HG03108 (cell line): Measurements from ENCODE around the gene SUGP1.

Experiments used
- ATAC-seq: cut with Tn5 transposase; IDR thresholded peaks from one replicate; pipeline ENCODE4 v1.9.1; 2021; ENCODE audit warnings: moderate library complexity; ENCODE audit not compliant: unreplicated experiment

SUGP1 gene

DNA sequence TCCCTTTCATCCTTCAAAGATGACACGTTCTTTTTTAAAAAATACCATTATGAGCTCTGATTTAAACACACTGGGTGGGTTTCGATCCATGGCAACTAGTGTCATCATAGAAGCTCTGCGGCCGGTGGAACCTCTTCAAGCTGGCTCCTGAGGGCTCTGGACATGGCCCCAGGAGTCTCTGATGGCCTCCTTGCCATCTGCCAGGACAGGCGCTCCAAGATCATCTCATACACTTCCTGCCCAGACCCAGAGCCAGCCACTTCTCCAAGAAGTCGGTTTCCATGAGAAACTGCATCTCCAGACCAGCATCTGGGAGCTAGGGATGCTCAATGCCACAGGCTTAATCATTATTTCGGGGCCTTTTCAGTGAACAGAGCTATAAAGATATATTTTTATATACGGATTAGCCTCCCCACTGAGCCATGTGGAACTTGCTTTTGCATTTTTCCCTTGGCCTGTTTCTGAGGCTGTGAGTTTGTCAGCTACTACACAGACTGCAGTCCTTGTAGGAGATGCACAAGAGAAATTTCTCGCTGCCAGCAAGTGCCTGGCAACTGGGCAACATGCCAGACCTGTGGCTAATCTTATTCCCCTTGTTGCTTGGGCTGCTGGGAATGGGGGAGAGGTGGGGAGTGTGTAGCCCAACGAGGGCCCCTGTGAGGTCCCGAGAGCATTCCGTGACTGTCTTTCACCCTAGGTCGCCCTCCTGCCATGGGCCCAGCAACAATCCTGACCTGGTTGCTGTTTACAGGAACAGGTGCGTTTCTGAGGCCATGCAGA is 15.9 kb downstream of the SUGP1 start:
- ATAC-seq: no peak

DNA sequence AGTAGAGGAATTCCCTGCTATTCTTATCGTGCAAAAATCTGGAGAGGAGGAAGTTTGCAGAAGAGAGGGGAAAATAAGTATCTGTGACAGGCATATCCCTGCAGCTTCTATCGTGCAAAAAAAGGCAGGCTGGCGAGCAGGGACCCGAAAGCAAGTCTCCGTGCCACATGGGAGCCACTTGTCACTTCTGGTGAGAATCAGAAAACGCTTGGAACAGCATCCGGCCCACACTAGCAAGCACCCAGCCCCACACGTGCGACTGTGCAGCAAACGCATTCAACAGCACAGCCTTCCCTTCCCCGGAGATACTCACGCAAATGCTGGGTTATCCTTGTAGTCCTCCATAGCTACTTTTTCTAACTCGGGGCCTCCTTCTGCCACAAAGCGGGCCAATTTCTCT is 16.9 kb downstream of the SUGP1 start:
- ATAC-seq: no peak

DNA sequence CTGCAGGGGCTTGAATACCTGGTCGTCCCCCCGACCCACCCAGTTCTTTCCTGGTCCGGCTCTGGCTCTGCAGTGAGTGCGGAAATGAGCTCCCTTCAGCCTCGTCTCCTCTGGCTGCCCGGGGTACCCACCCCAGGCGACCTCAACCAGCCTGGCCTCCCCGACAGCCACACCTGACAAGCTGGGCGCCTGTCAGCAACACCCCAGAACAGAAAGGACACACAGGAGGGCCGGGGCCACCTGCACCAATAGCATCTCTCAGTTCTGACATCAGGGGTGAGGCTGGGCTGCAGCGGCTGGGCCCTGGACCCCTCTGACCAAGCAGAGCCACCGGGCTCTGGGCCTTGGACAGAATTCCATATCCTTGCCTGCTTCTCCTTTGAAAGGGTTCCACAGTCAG is 19.7 kb downstream of the SUGP1 start:
- ATAC-seq: no peak

DNA sequence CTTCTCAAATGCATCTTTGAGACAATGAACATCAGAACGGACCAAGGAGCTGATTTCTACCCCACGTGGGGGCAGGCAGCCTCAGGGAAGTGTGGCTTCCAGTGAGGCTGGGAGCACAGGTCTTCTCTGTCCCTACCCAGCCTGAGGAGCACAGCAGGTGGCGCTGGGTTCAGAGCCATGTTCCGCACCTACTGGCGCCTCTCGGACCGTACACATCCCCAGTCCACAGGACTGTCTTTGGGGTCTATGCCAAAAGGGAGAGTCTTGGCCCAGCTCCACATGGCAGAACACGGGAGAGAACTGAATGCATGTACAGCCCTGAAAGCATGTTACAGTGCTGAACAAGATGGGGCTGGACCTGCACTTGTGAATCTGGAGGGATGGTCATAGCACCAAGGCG is 22.6 kb downstream of the SUGP1 start:
- no peak for ATAC-seq

DNA sequence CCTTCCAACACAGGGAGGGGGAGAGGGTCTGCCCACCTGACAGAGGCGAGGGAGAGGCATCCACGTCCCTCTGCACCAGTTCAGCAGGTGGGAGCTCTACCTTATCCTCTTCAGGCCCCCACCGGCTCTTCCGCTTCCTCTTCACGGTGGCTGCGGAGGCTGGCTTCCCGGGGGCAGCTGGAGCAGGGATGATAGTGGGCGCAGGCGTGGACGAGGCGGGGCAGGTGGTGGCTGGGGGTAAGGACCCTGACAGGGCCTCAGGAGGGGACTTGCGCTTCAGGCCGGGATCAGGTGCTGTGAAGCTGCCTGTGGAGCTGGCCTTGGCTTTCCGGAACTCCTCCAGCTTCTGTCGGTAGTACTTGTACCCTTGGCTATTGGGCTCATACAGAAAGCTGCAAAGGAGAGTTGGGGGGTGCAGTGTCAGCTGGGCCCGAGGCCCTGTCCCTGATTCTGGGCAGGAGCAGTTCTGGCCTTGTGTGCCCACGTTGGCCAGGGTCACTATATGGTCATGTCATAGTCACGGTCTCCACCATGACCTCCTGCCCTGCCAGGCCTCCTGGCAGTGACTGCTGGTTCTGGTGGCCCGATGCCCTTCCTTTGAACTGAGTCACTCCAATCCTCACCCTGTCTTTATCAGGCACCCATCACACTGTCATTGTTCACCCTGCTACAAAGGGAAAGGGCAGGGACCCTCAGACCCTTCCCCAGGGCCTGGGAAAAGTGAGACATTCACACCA is 23.2 kb downstream of the SUGP1 start:
- no peak for ATAC-seq

DNA sequence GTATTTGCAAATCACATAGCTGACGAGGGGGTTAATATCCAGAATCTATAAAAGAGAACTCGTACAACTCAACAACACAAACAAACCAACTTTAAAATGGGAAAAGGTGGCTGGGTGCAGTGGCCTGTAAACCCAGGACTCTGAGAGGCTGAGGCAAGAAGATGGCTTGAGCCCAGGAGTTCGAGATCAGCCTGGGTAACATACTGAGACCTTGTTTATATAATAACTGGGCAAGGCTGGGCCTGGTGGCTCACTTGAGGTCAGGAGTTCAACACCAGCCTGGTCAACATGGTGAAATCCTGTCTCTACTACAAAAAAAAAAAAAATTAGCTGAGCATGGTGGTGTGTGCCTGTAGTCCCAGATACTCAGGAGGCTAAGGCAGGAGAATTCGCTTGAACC is 25.4 kb downstream of the SUGP1 start:
- ATAC-seq: no peak

DNA sequence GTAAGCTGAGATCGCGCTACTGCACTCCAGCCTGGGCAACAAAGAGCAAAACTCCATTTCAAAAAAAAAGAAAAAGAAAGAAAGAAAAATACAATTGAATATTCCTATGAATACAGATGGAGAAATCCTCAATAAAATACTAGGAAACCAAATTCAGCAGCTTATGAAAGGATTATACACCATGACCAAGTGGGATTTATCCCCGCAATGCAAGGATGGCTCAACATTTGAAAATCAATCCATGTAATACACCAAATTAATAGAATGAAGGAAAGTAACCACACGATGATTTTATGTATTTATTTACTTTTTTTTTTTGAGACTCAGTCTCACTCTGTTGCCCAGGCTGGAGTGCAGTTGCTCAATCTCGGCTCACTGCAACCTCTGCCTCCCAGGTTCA is 27.7 kb downstream of the SUGP1 start:
- no peak for ATAC-seq

DNA sequence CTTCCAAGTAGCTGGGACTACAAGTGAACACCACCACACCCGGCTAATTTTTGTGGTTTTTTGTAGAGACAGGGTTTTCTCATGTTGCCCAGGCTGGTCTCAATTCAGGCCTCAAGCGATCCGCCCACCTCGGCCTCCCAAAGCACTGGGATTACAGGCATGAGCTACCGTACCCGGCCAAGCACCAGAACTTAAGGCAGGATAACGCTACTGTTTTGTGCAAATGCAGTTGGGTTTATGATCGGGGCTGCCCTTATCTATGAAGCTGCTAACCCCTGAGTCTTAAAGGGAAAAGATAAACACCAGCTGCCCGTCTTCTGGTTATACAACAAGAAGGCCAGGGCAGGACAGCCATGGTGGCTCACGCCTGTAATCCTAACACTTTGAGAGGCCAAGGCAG is 34.6 kb downstream of the SUGP1 start:
- no peak for ATAC-seq

DNA sequence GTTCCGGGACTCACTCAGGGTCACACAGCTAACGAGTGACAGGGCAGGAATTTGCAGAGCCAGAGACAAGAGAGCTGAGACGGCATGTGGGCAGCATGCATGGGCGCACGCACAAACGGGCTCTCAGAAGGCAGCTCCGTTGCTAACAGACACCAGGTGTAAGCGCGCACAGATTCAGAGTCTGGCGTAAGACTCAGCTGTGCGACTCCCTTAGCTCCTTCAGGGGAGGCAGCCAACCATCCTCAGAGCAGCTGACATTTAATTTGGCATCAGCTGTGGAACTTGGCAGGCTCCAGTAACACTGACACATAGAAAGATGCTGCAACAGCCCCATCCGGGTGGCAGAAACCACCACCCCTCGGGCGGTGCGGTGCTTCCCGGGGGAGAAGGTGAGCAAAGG is 39.7 kb downstream of the SUGP1 start:
- no peak for ATAC-seq

DNA sequence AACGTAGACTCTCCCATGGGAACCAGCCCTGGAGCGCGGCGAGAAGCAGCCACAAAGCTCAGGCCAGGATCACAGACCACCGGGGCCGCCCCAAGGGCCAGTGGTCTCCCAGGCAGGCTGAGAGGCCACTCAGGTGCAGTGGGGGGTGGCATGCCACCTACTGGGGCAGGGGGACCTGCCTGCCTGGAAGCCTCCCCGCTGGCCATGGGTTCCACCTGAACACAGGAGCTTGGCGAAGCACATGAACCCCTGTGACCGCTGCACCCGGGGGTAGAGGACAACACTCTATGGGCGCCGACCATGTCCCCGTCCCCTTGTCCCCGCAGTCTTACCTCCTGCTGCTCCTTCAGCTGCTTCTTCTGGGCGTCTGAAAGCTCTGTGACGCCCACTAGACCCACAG is 40.5 kb downstream of the SUGP1 start:
- ATAC-seq: no peak

DNA sequence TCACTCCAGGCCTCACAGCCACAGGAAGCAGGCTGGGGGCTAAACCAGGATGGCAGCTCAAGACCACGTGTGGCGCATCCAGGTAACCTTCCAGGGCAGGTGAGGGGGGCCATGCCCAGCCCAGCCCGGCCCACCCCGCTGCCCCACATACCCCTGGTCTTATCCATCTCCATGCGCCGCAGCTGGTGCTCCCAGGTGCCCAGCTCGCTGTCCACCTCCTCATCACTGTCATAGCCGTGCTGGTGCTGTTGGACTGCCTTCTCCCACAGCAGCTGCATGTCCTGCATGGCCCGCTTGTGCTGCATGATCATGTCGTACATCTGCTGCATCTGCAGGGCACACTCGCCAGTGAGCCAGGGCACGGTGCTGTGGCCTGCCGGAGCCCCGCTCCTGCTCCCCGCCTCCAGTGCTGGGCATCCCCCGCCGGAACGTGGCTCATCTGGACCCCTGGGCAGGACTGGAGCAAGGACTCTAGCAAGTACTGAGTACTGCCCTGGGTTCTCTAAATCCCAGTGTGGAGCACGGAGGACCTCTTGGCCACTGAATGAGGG is 41.2 kb downstream of the SUGP1 start:
- no peak for ATAC-seq

DNA sequence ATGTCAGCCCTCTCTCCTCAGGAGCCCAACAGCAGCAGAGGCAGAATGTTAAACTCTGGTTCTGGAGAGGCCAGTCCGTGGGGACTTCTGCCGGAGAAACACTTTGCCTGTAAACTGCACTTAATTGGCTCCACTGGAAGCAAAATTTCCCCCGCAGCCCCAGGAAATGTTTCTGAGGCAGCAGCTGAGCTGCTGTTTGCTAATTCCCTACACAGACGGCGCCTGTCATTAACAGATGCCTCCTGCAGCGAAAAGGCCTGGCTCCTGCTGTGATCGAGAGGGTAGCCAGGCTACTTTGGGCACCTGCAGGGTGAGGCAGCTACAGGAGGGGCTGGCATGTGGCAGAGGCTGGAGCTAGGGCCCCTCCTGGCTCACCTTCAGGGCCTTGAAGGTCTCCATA is 42.0 kb downstream of the SUGP1 start:
- ATAC-seq: no peak

DNA sequence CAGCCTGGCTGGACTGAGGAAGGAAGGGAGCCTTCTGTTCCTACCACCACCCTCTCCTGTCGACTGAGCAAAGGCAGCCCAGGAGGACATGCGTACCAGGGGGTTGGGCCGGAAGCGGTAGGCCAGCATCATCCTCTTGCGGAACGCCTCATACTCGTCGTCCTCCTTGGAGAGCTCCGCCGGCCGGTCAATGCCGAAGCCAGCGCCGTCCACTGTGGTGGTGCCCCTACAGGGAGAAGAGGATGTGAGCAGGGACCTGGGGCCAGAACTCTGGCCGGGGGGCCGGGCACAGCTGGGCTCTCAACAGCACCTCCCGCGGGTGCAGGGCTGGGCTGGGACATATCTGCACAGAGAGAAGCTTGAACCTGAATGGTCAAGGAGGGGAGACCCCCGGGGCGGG is 43.5 kb downstream of the SUGP1 start:
- ATAC-seq: no peak

DNA sequence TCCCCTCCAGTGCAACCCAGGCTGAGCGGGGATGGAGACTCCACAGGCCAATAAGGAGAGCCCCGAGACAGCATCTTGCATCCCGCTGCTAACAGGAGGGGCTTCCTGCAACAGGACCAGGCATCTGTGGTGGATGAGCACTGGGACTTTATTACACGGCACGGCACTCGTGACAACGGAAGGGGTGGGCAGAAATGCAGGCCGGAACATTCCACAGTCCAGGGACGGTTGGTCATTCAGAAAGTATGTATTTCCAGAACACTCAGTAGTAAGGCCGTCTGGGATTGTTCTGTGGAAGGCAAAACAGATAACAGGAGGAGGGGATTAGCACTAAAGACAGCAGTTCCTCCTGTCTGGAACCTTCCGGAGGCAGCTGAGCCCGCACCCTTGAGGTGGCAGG is 43.9 kb downstream of the SUGP1 start:
- no peak for ATAC-seq

DNA sequence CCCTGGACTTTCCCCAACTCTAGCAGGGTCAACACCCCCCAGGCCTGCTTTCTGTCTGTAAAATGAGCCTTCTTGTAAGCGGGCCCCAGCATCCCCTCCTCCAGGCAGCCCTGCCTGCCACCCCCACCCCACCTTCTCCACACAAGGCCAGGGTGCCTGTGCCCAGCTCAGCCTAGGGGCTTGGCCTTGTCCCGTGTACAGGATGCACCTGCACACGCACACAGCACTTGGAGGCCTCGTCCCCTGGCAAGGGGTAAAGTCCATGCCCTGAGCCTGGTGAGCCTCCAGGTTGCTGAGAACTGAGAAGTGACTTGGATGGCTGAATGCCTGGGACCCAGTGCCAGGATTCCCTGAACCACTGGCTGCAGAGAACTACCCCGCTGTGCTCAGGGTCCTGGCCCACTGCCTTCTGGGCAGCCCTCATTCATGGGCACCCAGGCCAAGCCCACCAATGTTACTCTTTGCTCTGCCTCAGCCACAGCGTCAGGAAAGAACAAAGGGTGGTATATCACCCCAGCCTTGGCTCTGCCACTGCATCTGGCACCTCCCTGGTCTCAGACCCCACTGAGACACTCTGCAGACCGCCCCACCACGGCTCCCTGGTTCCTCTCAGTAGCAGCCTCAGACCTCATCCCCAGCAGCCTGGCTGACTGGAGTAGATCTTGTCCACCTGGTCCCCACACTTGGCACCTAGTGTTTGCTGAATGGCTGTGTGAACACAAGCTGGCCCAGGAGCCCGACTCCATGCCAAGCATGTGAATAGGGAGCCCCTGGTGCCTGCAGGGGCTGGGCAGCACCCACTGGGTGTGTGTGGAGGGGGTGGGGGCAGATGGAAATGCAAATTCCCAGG is 45.4 kb downstream of the SUGP1 start:
- no peak for ATAC-seq

DNA sequence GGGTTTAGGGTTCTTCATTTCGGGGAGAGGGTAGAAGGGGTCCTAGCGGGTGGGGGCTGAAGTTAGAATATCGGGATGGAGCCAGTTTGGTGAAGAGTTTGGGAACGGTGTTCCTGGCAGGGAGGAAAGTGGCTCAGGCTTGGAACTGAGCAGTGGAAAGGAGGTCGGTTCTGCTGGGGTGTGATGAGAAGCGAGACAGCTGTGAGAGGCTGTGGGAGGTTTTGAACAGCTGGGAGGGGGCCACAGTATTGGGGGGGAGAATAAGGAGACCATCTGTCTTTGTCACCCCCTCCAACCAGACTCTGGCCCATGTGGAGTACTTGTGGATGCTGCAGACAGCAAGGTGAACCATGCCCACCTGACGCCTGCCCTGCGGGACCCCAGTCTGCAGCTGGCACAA is 46.2 kb downstream of the SUGP1 start:
- ATAC-seq: no peak

DNA sequence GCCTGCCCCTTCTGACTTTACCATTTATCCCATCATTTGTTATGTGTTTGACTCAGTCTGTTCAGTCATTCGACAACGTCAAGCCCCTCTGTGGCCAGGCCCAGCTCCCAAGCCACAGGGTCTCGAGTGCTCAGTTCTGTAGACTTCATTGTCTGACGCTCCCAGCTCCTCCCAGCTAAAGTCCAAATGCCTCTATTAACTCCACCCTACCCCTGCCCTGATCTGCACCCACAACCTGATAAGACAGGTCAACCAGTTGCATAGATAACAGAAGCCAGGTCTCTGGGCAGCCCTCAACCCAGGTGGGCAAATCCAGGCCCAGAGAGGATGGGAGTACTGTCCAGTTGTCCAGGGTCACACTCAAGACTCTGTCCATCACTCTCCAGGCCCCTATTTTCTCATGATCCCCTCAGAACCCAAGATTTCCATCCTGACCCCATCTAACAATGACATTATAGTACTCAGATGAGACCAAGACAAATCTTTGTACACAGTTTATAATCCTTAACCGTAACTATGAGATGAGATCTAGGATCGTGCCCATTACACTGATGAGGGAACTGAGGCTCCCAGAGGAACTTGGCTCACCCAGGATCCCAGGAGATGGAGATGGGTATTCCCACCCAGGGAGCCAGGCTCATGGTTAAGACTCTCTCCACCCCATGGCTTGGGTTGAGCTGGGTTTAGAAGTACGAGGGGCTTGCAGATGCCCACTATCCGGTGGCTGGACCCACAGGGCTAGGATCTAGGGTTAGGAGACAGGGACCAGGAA is 48.3 kb downstream of the SUGP1 start:
- no peak for ATAC-seq

DNA sequence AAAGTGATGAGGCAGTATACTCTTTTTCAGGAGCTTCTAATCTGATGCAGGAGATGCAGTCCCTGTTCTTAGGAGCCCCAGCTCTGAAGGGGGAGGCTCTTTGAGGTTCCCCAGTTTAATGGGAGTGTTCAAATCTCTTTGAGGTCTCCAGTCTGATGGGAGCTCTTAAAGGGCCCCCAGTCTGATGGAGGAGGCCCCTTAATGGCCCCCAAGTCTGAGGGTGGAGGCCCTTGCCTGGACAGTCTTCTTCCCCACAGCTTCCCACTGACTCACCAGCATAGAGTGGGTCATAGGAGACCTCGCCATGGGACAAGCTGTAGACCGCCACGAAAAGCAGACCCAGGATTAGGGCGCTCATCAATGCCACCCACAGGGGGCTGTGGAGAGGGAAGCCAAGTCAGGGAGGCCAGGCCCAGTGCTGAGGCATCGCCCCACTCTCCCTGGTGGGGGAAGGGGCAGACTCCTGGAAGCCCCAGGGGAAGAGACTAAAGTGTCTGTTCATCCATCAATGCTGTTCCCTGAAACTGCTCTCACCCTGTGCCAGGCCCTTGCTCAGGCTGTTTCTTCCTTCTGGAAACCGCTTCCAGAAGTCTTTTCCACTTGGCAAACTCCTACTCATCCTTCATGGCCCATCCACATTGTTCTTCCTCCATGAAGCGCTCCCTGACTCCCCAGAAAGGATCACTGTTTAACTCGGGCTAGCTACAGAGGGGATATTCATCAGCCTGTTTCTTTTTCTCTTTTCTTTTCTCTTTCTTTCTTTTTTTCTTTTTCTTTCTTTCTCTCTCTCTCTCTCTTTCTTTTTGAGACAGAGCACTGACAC is 49.3 kb downstream of the SUGP1 start:
- no peak for ATAC-seq

DNA sequence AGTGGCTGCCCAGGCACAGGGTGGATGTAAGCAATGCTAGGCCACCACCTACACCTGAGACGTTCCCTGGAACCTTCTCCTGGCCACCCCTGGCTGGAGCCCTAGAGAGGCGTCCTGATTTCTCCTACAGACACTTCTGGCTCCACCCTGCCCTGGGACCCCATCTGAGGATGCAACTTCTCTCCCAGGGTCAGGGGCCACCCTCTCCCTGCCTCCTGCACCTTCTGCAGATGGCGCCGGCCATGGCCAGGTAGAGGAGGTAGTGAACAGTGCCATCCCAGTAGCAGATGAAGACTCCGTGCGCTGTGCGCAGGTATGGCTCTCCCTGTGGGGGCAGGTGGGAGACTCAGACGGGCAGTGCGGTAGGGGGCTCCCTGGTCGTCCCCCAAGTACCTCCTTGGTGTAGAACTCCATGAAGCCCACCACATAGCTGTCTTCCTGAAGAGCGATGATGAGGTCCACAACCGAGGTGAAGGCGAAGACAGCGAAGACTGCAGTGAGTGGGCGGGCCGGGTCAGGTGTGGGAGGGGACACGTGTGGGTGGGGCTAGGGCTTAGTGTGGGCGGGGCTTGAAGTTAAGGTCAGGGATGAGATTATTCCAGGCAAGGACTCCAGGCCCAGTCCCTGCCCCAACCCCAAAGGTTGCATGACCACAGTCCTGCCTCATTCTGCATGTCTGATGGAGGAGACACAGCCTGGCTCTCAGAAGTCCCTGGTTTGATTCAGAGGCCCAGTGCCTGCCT is 50.2 kb downstream of the SUGP1 start:
- ATAC-seq: no peak
